Activated T-helper 2 cell treated with anti-CD3 and anti-CD28 coated beads, Interferon-gamma antibody, Interleukin-2, Interleukin-4, amounts not matched to agents 10 μg/mL and 5 μg/mL and 100 μg/mL, durations not matched to agents 14 hours and 24 hours and 36 hours (primary cell): Measurements from ENCODE around the gene INSIG2. TPM values are rescaled to one million over a fixed set of nuclear protein-coding genes. Genes with fewer than 3 reads are reported as not detected.

Experiments used
- DNase-seq: peaks from one replicate; pipeline ENCODE4 v3.0.0; 2021; ENCODE audit warnings: low spot score
- H3K27ac Mint-ChIP-seq: one replicate; pipeline ENCODE4 v1.8.0; 2021; ENCODE audit warnings: mixed read lengths
- H3K27me3 Mint-ChIP-seq: one replicate; pipeline ENCODE4 v1.8.0; 2021; ENCODE audit warnings: low read depth, mixed read lengths
- H3K36me3 Mint-ChIP-seq: one replicate; pipeline ENCODE4 v1.8.0; 2021; ENCODE audit warnings: low read depth, mixed read lengths
- H3K4me1 Mint-ChIP-seq: one replicate; pipeline ENCODE4 v1.8.0; 2021; ENCODE audit warnings: low read depth, mixed read lengths
- H3K4me3 Mint-ChIP-seq: one replicate; pipeline ENCODE4 v1.8.0; 2021; ENCODE audit warnings: low read depth, mild to moderate bottlenecking, moderate library complexity, mixed read lengths
- H3K9me3 Mint-ChIP-seq: one replicate; pipeline ENCODE4 v1.8.0; 2021; ENCODE audit warnings: mixed read lengths
- intact Hi-C: fragments of 100-400 bp; cut with micrococcal nuclease; formaldehyde crosslinking; loops from one replicate; pipeline ENCODE4 v1.15.1; 2023
- total RNA-seq: library from RNA; stranded (reverse); gene quantifications from 2 replicates; pipeline ENCODE4 v1.2.3, GENCODE V29; 2022

The INSIG2 gene
- total RNA-seq, 1 donor from 2014 or later: 51.6 TPM

DNA sequence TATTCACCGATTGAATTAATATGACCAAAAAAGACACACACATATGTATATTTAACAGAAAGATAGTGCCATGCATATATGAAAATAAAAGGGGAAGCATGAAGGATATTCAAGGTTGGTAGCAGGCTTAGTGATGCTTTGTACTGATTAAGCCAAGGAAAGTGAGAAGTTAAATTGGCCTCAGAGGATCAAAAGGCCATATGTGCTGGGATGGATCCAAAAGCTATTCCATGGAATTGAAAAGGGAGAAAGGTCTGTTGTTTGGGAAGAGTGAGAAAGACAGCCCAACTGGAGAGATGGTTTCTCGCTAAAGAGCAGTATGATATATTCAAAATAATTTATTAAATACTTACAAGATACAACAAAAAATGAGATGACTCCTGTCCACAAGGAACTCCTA lies 65.9 kb downstream of the INSIG2 start:
- Mint-ChIP-seq H3K9me3 (peaks cover 15% of the 10 kb centered on the region), H3K36me3 (no peaks in the 10 kb centered on the region)
- intact Hi-C loops: no loop called here

More for the DNA sequence above, 65.9 kb downstream of the INSIG2 start:
- Mint-ChIP-seq H3K27ac (no peak overlapping the region), H3K27me3 (peaks cover 21% of the 10 kb centered on the region), H3K4me3 (no peak overlapping the region), H3K4me1 (no peaks in the 10 kb centered on the region)
- DNase-seq: no peak

Other genes with a start within 250 kb of the INSIG2 start
- gene CCDC93, start 74.4 kb upstream of the INSIG2 start, total RNA-seq: 33.8 and 37.0 TPM in 2 replicates